ENCODE results near the gene MRPL14.

MRPL14 gene

DNA sequence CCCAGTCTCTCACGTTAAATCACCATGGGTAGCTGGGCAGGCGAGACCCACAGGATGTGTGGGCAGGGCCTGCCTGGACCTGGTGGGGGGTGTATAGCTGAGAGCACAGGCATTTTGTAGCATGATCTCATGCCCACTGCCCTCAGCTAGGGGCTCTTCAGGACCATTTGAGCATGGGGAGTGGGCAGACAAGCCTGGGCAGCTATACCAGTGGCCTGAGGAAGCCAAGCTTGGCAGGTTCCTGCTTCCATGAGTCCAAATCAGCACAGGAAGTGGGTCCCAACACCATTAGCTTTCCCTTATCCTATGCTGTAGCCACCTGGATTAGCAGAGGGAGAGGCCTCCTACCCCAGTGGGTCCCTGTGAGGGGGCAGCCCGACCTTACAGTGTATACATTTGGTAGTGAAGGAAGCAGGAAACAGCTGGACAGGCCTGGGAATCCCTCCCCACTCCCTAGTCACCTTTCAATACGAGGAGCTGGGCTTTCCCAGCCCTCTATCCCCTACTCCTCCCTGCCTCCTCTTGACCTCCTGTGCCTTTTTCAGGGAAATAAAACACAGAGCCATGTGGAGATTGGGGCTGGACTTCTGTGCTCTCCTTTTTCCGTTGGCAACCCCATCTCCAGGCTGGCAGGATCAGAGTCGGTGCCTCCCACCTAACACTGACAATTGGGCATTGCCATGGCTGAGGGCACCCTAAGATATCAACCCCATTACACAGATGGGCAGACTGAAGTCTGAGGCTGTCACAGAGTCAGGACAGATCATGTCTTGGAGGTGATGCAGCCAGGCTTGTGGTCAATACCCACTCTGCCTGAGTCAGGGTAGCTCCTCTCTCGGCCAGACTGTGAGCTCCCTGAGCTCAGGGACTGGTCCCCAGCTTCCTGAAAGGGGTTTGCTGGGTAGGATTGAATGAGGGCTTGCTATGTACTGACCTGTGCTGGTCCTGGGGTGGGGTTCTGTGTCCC is 59.8 kb downstream of the MRPL14 start:
- no peak for DNase-seq (ENCODE audit: low read depth in 2 of 2, low spot score in 1 of 2)

DNA sequence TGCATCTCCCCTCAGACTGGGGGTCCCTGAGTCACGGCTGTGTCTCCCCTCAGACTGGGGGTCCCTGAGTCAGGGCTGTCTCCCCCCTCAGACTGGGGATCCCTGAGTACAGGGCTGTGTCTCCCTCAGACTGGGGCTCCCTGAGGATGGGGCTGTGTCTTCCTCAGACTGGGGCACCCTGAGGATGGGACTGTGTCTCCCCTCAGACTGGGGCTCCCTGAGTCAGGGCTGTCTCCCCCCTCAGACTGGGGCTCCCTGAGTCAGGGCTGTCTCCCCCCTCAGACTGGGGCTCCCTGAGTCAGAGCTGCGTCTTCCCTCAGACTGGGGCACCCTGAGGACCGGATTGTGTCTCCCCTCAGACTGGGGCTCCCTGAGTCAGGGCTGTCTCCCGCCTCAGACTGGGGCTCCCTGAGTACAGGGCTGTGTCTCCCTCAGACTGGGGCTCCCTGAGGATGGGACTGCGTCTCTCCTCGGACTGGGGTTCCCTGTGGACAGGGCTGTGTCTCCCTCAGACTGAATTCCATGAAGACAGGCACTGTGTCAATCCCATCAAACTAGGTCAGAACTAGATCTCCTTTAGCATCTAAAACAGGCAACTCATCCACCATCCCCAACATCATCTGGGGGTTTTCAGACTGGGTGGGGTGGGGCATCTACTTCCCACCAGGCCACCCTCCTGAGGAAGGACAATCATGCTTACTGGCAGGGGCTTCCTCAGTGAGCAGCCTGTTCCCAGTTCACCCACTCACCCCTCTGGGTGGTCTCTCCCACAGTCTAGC is 60.7 kb downstream of the MRPL14 start:
- DNase-seq (ENCODE audit: low read depth in 2 of 2, low spot score in 1 of 2): no peak

DNA sequence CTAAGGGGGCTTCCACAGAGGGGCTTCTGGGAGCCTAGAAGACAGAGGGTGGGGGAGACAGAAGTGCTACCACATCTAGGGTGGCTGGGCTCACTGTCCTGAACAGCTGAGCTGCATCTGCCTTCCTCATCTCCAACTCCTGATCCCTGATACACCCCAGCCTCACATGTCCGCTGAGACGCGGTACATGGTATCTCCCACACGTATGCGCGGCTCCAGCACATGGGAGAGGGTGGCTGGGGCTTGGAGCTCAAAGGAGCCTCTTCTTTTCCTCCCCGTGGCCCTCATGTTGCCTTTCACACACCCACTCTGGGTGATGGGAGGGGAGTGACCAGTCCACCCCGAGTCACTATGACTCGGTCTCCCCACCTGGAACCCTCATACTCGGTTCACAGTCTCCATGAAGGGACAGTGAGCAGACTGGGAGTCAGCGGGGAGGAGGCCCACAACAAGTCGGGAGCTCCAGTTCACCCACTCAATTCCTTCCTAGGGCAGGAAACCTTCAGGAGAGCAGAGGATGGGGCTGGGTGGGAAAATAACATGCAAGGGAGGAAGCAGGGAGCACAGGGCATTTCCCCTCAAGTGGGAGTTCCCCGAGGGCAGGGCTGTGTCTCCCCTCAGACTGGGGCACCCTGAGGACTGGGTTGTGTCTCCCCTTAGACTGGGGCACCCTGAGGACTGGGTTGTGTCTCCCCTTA is 61.7 kb downstream of the MRPL14 start:
- DNase-seq (ENCODE audit: low read depth in 2 of 2, low spot score in 1 of 2): no peak

DNA sequence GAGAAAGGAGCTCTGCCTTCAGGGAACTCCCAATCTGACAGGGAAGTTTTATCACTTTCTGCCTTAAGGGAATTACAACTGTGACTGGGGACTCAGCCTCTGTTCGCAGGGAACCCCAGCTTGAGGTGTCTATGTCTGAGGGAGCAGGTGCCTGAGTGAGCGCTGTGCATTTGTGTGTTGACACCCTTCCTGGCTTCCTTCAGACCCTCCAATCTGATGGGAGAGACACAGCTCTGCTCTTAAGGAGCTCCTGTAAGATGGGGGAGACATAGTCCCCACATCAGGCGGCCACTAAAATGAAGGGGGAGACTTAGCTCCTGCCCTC is 62.3 kb downstream of the MRPL14 start:
- no peak for DNase-seq (ENCODE audit: low read depth in 2 of 2, low spot score in 1 of 2)

DNA sequence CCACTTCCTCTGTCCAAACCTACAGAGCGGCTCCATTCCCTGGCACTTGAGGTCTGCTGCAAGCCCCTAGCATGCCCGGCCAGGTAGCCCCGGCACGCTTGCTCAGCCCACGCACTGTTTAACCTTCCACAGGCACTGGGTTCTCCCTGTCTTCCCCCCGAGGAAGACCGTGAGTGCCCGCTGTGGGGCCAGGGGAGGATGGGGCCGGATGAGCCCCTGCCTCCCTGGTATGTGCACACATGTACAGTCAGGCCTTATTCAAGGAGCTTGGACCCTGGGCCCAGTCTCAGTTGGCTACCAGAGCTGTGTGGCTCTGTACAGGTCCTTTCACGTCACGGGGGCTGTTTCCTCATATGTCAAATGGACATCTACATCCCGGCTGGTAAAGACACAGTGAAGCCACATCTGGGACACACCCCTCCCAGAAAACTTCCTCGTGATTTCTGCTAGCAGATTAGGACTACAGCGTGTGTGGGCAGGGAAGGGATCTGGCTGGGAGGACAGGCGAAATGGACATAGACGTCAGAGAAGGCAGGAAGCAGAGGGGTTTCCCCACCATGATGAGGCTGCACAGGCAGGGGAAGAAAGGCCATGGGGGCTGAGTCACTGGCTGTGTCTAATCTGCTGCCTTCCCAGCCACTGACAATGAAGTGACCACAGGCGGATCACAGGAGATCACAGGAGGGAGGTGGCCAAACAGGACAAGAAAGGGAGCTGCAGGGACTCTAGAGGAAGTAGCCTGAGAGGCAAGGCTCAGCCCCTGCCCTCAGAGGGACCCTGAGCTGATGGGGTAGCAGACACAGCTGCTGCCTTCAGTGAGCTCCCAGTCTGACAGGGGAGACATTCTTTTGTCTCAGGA is 62.9 kb downstream of the MRPL14 start:
- no peak for DNase-seq (ENCODE audit: low read depth in 2 of 2, low spot score in 1 of 2)

DNA sequence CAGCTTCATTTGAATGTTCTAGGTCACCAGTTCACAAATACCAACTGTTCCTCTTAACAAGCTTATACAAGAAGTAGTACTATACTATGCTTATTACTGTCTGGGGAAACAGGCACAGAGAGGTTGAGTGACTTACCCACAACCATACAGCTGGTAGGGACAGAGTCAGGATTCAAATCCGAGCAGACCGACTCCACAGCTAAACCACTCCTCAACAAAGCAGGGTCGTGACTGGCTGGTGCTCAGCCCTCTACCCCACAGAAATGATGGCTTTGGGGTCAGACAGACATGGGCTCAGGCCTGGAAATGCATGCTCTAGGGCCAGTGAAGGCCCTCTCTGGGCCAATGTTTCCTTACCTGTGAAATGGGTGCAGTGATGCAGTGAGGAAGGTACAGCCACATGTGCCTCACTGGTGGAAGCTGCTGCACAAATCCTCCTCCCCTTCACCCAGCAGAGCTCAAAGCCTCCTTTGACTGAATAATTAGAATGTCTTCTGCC is 63.6 kb downstream of the MRPL14 start:
- DNase-seq (ENCODE audit: low read depth in 2 of 2, low spot score in 1 of 2): no peak
